AG08396 (cell line): ENCODE measurements around the gene AFG3L2.
"Not testable (repeated sequence)": the region's sequence is repeated elsewhere in the genome, so short reads cannot be mapped to it uniquely, and the experiment has no call there.

Experiments
- DNase-seq: peaks from one replicate; pipeline ENCODE4 v3.0.0; 2012; ENCODE audit warnings: low spot score, mixed read lengths

The AFG3L2 gene

DNA sequence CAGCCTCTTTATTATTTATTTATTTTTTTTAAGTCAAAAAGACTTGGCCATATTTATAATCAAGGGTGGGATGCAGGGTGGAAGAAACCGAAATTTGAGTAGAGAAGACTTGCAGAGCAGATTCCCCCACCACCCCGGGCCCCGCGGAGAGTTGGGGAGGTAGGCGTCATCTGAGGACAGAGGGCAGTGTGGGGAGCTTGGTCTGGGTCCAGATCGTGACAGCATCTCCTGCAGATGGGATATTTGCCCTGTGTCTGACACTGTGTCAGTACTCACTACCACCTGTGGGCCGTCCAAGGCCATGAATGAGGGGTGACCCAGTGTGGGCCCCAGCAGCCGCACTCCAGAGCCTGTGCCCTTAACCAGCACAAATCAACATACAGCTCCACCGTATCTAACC lies 20.2 kb upstream of the AFG3L2 start:
- no peak for DNase-seq

DNA sequence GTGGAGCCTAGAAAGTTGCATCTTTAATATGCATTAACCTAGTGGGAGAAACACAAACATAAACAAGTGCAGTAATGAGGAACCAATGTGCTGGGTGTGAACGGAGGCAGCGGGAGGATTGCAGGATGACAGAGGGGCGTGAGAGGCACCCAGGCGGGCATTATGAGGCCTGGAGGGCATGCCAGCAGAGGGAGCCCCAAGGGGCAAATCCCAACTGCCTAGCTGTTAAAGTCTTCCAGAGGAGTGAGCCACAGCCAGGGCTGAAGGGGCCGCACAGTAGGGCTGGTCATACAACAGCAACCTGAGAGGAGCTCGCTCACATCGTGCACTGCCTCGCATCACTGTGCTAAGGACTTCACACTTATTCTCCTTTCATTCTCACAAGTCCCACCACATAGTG lies 17.4 kb upstream of the AFG3L2 start:
- DNase-seq, result no peak

DNA sequence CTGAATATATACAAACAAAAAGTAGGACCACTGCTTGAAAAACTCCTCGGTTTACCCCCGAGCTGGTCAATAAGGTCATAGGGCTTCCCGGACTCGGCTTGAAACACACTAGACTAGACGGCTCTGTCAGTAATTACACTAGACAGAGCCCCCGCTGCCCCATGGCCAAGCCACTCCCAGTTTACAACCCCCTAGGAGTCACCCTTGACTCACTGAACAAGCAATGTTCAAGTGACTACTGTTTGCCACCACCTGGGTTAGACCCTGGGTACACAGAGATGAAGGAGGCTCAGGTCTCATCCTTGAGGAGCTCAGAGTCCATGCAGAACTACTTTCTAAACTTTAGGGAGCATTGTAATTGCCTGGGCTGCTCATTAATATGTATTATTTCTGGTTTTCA lies 17.0 kb upstream of the AFG3L2 start:
- no peak for DNase-seq

DNA sequence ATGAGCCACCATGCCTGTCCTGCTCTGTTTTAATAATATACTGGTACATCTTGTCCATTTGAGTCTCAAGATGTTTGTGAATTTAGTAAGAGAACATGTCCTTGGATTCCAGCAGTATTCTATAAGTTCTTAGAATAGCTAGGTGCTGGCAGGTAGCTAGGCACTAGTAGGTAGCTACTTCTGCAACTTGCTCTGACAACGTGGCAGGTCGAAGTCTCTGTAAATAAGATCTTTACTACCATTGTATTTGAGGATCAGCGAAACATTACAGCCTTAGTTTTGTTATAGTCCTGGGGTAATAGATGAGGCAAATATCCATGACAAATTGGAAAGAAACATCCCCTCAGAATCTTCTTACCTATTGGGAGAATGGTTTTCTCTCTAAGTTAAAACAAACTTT lies 16.5 kb upstream of the AFG3L2 start:
- no peak for DNase-seq

DNA sequence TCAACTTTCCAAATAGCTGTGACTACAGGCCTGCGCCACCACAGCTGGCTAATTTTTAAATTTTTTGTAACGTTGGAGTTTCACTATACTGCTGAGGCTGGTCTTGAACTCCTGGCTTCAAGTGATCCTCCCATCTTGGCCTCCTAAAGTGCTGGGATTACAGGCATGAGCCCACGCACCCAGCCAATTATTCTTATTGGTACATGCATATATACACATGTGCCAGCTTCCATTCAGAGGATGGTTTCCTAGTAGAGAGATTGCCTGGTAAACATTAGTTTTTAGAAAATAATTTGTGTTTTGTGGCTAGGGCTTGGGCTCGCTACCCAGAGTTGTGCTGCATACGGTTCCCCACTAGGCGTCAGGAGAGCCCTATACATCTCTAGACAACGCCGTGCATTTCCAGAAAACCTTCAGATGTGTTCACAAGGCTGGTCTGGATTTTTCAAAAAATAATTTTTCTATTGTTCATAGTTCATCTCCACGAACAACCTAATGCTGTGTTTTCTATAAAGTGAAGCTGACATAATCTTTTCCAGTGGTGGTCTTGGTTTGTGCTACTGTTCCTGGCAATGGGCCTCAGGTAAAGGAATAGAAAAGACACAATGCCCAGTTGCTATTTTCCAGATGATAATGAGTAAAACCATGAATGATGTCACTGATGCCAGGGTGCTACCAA lies 14.6 kb upstream of the AFG3L2 start:
- DNase-seq, result peak; percentile 76

DNA sequence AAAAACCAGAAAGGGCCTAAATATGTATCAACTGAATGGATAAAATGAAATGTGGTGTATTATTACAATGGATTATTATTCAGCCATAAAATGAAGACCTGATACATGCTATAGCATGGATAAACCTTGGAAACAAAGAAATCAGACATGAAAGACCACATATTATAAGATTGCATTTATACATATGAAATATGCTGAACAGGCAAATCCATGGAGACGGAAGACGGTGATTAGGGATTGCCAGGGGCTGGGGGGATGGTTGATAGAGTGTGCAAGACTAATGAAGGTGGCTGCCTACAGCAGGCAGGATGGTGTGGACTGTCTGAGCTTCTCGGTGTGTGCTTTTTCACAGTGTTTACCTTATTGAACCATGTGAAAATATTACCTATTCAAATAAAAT lies 11.4 kb upstream of the AFG3L2 start:
- no peak for DNase-seq

DNA sequence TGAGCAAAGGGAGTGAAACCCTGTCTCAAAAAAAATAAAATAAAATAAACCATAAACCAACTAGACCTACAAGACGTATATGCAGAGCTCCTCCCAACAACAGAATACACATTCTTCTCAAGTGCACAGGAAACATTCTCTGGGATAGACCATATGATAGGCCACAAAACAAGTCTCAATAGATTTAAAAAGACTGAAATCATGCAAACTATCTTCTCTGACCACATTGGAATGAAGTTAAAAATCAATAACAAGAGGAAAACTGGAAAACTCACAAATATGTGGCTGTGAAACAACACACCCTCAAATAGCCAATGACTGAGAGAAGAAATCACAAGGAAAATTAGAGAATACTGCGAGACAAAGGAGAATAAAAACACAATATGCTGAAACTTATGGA lies 7.2 kb upstream of the AFG3L2 start:
- no peak for DNase-seq

DNA sequence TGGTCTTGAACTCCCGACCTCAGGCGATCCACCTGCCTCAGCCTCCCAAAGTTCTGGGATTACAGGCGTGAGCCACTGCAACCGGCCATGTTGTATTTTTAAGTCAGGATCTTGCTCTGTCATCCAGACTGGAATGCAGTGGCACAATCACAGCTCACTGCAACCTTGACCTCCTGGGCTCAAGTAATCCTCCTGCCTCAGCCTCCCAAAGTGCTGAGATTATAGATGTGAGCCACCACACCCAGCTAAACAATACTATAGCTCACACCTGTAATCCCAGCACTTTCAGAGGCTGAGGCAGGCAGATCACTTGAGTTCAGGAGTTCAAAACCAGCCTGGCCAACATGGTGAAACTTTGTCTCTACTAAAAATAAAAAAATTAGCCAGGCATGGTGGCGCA lies 6.7 kb upstream of the AFG3L2 start:
- not testable (repeated sequence) for DNase-seq

DNA sequence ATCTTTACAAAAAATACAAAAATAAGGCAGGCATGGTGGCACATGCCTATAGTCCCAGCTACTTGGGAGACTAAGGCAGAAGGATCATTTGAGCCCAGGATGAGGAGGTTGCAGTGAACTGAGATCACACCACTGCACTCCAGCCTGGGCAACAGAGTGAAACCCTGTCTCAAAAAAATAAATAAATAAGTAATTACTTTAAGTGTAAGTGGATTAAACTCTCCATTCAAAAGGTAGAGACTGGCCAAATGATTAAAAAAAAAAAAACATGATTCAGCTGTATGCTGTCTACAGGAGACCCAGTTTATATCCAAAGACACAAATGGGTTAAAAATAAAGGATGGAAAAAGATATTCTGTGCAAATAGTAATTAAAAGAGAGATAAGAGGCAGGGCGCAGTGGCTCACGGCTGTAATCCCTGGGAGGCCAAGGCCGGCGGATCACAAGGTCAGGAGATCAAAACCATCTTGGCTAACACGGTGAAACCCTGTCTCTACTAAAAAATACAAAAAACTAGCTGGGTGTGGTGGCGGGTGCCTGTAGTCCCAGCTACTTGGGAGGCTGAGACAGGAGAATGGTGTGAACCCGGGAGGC lies 5.3 kb upstream of the AFG3L2 start:
- DNase-seq, result not testable (repeated sequence)

DNA sequence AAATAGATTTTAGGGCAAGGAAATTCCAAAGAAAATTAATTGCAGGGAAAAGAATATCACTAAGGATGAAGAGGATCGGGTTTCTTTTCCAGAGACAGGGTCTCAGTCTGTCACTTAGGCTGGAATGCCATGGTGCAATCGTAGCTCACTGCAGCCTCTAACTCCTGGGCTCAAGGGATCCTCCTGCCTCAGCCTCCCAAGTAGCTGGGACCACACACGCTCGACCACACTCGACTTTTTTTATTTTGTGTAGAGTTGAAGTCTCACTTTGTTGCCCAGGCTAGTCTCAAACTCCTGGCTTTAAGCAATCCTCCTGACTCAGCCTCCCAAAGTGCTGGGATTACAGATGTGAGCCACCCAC lies 1.2 kb upstream of the AFG3L2 start:
- not testable (repeated sequence) for DNase-seq

DNA sequence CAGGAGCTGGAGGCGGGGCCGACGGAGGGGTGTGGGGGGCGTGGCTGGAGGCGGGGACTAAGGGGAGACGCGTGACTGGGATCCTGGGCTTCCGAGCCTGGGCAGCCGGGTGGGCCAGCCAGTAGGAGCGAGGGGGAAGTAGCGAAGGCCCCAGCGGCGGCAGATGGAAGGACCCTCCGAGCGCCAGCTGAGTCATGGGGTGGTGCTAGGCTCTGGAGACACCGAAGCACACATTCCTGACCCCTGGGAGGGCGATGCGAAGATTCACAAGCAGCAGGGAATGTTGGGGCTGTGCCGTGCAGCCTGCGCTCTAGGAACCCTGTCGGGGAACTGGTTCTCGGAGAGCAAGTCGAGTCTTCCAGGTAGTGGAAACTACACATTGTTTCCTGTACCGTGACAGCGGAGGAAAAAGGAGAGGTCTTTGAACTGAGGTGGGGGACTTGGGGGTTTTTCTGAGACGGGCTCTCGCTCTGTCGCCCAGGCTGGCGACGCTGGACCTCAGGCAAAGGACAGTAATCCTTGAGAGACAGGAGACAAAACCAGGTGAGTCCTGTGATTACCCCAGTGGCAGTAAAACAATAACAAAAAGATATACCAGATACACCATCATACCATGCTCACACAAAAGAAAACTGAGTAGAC lies 650 bp upstream of the AFG3L2 start:
- peak; percentile 98 for DNase-seq

DNA sequence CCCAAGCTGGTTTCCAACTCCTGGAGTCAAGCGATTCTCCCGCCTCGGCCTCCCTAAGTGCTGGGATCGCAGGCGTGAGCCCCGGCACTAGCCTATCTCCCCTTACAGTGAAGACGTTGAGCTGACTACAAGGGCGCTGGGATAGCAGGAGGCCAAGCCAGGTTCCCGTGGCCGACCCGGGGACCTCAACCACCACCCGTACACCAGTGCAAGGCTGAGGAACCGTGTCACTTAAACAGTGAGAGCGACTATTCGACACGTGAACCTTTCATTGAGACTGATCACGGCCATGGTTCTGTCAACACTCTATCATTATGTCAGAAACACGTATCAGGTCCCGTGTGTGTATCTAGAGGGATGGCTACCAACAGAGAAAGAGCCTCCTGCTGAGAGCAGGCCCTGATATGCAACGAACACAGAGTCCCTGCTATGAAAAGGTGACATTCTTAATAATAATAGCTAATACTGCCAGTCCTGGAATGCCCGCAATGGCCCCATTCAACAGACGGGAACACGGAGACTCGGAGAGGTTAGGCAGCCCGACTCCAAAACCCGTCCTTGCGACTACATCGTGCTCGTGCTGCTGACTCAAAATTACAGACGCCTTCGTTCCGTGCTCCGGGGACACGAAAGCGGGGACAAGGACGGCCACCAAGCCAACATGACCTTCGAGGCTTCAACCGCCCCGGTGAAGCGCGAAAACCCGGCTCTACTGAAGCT lies 833 bp downstream of the AFG3L2 start:
- DNase-seq, result no peak

DNA sequence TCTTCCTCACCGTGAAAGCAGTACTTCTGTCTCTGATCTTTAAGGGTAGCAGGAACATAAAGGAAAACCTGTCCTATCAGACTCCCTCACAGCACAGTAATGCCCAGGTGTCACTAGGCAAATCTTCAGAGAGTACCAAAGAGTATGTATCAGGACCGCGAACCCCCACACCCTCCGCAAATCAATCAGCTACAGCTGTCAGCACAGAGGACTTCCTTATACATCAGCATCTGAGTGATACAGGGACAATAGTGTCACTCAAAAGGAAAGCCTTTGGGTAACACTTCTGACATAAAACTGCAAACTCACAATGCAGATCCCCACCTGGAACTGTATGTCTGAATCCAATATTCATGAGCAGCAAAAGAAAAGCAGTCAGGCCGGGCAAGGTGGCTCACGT lies 2.6 kb downstream of the AFG3L2 start:
- no peak for DNase-seq

DNA sequence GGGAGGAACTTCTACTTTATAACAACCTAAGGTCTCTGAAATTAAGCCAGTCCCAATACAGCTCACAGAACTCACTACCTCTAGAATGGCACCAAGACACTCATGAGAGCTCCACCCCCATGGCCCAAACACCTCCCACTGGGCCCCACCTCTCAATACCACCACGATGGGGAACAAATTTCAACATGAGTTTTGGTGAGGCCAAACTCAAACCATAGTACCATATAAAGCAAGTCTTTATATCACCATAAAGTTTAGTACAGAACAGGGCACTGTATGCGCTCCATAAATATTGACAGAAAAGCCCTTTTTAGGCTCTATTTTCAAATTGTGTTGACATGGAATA lies 3.3 kb downstream of the AFG3L2 start:
- DNase-seq, result no peak

DNA sequence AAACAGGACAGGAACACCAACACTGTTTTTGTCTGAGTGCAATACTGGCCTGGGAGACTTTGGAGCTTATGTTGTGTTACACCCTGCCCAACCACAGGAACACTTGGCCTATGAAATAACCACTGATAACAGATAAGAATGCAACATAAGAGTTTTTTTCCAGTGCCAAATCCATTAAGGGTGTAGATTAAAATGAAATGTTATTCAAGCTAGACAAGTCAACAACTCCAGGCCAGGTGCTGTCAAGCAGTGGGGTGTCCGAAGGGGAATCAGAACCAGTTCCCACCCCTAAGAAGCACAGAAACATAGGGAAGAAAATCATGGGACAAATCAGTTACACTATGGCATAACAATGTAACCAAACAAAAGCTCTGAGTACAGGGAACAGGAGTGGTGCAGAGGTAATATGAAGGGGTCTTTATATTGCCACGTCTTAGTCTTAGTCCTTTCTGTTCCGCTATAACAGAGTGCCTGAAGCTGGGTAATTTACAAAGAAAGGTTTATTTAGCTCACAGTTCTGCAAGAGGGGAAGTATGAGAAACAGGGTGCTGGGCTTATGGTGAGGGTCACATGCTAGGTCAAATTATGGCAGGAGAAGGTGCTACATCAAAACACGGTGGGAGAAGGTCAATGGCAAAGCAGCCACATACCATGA lies 3.8 kb downstream of the AFG3L2 start:
- DNase-seq, result no peak

DNA sequence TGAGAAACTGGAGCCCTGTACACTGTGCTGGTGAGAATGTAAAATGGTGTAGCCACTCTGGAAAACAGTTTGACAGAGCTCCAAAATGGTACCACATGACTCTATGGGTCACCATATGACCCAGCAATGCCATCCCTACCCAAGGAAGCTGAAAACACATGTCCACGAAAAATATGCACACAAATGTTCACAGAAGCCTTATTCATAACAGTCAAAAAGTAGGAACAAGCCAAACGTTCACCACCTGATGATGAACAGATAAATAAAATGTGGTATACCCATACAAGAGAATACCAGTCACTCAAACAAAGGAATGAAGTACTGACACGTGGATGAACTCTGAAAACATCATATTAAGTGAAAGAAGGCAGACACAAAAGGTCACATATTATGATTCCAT lies 4.6 kb downstream of the AFG3L2 start:
- DNase-seq, result no peak

DNA sequence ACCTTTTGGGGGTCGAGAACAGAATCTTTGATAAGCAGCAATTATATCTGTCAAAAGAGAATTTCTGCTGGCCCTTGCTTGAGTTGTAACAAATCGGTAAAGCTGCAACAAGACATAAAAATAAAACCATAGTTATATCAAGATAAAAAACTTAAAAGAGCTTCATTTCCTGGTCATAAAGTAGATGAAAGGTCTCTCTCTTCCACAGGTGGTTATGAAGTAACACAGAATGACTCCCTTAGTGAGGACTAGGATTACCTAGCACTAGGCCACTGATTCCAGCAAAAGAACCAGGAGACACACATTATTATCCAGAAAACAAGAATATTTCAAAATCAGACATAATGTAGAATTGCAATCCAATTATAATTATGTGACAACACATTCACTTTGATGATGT lies 5.4 kb downstream of the AFG3L2 start:
- no peak for DNase-seq

DNA sequence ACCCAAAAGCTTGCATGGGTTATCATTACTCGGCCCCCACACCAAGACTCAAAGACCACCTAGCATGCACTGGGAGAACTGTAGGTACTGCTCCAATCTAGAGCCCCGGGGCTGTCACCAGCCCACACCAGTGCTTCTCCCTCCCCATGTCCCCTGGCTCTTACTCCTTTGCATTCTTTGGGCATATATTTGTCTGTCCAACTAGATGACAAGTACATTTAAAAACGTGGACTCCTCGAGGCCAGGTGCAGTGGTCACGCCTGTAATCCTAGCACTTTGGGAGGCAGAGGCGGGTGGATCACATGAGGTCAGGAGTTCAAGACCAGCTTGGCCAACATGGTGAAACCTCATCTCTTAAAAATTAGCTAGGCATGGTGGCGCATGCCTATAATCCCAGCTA lies 7.8 kb downstream of the AFG3L2 start:
- DNase-seq, result no peak

DNA sequence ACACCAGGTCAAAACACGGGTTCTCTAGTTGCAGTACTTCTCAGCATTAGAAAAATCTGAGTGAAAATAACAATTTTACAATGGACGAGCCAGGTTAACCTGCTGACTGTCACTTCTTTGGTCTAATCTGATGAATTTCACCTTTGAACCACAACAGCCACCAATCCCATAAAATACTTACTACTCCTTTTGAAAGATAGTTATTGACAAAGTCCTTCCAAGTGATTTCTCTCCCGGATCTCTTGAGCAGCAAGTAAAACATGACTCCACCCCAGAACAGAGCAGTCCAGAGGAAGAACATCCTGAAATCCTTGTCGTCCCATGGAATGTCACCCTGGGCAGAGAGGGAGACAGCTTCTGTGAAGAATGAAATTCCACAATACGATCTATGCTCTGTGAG lies 10.2 kb downstream of the AFG3L2 start:
- DNase-seq, result no peak

DNA sequence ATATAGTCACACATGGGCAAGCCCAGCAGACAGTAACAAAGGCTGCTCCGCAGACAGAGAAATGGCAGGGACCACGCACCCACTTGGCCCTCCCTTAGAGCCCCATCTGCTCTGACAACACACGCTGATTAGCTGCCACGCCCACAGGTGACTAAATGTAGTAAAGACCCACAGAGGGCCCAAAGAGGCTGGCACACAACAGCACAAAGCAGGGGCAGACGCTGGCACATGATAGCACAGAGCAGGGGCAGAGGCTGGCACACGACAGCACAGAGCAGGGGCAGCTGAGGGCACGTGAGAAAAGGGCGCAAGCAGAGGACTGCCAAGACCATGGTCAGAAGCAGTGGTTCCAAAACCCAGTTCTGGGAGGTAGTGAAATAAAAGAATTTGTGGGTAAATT lies 10.6 kb downstream of the AFG3L2 start:
- no peak for DNase-seq

DNA sequence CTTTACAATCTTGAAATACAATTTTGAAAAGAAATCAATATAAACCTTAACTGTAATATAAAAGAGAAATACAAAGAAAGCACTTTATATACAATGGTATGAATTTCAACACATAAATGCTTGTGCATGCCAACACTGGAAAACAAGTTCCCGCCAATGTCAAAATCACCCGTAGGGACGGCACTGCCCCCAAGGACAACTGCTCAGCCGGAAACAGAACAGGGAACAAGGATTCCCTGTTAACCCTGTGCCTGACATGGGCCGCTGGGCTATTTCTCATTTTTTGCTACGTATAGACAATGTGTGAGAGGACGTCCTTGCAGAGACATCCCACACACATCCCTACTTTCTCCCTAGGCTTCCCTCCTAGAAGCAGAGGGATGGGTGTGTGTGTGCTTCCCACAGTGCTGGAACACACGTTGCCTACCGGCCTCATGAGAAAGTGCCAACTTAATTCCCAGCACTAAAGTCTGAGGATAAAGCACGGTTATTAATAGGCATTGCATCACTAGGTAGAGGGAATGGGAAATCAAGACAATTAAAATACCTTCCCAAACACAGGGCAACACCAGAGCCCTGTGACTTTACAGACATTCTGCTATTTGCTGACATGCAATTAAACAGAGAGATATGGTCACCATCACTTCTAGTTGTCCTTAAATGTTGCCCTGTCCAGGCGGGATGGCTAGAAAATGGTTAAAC lies 14.4 kb downstream of the AFG3L2 start:
- no peak for DNase-seq

DNA sequence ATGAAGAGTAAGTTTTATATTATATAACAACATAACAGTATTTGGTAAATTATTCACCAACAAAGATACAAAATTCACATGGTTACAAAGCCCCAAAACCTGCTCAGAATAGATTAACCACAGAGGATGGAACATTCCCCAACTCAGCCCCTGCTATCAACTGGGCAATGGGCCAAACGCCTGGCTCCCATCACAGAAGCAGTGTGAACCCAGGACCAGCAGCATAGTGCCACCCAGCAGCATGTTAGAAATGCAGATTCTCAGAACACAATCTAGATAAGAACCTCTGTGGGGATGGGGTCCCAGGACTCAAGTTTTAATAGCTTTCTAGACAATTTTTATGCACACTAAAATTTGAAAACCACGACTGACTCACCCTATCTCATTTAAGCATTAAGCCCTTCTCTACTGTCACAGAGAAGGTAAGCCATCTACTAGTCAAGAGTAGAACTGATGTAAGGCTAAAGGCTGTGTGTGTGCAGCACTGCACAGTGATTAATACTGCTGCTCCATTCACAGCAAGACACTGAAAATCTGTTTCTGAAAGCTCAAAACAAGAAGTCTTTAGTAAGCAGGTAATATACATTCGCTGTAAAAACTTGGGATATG lies 15.2 kb downstream of the AFG3L2 start:
- no peak for DNase-seq
